GM19023 (cell line): ENCODE data around the gene DCPS.
"Not testable (repeated sequence)": the region's sequence is repeated elsewhere in the genome, so short reads cannot be mapped to it uniquely, and the experiment has no call there.

Experiments
- ATAC-seq: cut with Tn5 transposase; IDR thresholded peaks from one replicate; pipeline ENCODE4 v1.9.1; 2021; ENCODE audit warnings: mild to moderate bottlenecking, moderate library complexity; ENCODE audit not compliant: unreplicated experiment

The DCPS gene

DNA sequence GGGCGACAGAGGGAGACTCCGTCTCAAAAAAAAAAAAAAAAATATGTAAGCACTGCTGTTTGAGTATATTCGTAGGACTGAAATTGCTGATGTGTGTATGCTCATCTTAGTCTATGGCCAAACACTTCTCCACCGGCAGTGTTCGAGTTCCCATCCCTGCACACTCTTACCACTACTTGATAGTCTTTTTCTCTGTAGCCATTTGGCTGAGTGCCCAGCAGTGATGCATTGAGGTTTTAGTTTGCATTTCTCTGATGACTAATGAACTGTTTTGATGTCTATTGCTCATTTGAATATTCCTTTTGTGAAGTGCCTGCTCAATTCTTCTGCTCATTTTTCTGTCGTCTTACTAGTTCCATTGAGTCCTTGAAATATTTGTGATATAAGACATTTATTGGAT is 19.0 kb upstream of the DCPS start:
- ATAC-seq: peak; percentile 42

DNA sequence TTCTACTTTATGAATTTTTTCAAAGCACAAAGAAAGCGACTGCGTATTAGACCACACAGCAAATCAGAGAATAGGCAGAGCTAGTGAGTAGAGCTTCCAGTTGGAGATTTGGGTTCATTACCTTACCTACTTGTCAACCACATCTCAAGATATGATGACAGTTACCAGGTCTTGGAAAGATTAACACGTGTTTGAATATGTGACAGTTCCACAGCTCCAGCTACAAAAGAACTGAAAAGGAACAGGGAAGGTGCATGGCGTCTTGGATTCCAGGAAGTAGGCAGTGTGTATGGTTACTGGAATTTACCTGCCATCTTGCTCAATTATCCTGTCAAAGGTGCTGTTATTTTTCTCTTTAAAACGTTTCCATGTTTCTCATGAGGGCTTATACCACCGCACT is 15.6 kb upstream of the DCPS start:
- no peak for ATAC-seq

DNA sequence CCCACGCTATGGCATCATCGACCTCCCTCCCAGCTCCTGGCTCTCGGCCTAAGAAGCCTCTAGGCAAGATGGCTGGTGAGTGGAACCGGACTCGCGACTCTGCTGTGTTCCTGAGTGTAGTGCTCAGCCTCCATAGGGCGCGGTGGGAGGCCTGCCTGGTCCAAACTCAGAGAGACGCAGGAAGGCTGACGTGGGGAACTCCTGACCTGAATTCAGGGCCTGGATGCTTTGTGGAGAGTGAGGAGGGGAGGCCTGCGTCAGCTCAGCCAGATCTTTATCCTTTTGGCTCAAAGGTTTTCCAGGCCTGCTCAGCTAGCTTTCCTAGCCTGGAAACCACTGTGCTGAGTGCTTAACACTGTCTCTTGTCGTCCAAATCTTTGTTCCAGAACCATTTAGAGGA is 13.0 kb upstream of the DCPS start:
- ATAC-seq: no peak

DNA sequence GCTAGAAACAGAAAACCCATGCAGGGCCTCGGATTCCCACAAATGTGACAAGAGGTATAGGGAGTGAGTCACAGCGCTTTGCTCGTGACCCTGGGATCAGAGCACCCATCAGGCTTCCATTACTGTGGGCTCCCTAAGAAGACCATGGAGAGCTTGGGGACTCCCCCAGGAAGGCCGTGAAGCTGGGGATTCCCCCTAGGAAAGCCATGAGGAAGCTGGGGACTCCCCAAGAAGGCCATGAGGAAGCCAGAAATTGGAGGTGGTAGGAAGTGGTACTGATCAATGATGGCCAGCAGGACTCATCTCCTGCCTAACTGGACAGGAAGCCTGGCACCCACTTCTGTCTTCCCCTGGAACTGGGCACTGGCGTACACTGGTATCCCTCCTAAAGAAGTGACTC is 10.1 kb upstream of the DCPS start:
- no peak for ATAC-seq

DNA sequence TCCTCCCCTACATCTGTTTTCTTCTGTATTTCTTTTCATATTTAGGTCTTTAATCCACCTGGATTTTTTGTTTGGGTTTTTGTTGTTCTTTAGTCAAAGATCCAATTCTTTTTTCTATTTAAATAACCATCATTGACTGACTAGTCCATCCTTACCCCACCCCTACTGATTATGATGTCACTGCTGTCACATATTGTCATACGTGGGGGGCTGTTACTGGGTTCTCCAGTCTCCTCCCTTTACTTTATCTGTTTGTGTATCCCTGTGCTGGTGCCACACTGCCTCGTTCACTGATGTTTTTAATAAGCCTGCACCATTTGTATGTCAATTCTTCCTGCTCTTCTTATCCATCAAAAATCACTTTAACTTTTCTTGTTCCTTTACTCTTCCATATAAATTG is 6.9 kb upstream of the DCPS start:
- ATAC-seq: no peak

DNA sequence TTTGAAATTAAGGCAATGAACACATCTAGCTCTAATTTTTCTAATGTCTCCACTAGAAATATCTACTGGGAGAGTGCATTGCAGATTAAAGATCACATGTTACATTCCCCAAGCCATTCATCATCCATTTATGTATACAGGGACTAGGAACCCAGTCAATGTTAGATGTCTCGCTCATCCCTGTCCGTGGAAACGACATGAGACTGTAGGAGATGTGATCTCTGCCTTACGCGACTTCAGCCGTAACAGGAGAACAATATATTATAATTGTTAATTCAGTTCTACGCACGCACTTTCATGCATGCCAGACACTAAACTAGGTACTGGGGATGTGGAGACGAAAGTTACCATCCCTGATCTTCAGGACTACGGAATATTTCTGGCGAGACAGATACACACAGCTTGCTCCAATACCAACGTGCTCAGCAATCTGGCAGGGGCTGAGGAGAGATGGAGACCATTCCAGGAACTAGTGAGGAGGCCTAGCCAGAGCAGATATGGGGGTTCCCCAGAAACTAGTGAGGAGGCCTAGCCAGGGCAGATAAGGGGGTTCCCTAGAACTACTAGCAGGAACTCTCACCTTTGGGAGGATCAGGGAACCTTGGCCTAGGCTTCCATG is 706 bp downstream of the DCPS start:
- no peak for ATAC-seq

DNA sequence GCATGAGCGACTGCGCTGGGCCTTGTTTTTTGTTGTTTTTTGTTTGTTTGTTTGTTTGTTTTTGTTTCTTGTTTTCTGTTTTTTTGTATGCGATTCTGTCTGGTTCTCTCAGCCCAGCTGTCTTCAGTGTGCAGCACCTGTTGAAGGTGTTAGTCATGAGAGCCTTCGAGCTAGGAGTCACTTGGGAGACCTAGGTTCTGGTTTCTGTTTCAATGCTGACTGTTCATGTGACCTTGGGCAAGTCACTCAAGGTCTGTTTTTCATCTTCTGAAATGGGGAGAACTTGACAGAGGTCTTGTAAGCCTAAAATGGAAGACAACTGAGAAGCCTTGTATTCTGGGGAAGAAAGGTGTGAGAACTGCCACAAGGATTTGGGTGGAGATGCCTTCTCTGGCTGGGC is 1.8 kb downstream of the DCPS start:
- ATAC-seq: peak; percentile 57

DNA sequence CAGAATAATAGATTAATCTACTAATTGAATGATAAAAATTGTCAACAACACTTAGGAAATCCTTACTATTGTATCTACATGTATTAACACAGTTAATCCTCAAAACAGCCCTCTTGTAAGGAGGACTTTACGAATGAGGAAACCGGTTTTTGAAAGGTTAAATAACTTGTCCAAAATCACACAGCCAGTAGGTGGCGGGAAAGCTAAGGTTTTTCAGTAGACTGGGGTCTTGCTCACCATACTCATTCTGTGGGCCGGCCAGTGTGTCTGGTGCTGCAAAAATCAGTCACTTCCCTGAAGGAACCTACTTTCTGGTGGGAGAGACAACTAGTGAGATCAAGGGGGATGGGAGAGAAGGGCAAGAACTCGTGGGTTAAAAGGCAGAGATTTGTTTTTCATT is 3.8 kb downstream of the DCPS start:
- no peak for ATAC-seq

DNA sequence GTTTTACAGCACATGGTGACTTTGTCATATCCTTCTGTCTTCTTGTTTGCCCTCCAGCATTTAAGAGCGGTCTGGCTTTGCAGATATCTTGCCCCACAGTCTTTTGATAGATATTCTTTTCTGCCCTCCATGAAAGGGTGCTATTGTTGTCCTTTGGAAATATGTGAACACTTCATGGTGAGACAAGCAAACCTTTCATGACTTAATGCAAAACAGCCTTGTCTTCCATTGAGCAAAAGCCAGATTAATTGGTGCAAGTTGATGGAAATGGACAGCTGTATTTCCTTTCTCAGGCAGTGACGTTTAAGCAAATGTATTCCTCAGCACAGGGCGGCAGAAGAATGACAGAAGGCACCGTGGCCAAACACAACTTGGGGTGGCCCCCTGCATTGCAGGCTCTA is 4.4 kb downstream of the DCPS start:
- no peak for ATAC-seq

DNA sequence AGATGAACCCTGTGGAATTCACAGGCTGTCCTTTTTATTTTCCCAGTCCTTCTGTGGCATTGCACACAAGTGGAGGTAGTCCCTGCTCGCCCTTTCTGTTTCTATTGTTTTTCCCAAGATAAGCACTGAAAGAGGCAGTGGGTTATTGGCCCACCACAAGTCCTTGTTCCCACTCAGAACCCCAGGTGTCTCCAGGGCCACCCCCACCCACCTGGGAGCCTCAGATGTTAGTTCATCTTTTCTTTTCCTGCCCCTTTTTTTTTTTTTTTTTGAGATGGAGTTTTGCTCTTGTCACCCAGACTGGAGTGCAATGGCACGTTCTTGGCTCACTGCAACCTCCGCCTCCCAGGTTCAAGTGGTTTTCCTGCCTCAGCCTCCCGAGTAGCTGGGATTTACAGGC is 4.9 kb downstream of the DCPS start:
- ATAC-seq: not testable (repeated sequence)

DNA sequence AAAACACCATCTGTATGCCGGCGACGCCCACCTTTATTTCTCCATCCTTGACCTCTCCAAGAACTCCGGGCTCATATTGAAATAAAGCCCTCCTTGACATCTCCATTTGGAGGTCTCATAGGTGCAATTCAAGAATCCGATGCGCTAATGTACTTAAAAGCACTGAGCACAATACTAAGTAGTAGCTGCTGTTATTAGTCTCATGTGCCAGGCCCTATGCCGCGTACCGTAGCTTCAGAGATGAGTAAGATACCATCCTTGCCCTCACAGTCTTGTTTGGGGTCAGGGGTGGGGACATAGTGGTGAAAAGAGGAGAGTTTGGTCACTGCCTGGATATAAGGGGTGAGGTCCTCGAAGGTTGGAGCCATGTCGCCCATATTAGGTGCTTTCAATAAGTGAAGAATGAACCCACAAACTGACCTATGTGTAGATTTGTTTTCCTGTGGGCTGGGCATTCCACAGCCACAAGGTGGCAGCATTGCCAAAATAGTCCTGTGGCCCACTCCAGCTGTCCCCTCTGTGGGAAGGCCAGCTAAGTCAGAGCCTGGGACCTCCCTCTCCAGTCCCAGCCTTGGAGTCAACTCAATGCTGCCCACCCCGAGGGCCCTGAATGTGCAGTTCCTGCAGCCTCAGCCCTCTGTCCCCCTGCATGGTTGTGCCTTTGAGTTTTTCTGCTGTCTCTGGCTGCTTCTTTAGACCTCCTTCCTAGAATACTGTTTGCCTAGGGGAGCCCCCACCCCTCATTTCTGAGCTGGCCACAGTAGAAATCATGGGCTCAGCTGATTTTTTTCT is 6.5 kb downstream of the DCPS start:
- no peak for ATAC-seq

DNA sequence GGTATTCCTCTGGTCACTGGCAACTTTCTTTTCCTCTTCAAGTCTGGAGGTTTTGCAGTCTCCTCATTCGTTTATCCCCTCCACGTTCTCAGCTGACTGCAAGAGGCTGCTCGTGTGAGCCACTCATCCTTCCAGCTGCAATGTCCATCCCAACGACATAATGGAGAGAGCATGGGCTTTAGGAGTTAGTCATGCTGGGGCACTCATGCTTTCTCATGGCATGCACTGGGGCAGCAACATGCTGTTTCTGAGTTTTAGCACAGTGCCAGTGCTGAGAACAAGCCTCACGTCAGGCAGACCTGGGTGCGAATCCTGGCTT is 7.1 kb downstream of the DCPS start:
- ATAC-seq: no peak

DNA sequence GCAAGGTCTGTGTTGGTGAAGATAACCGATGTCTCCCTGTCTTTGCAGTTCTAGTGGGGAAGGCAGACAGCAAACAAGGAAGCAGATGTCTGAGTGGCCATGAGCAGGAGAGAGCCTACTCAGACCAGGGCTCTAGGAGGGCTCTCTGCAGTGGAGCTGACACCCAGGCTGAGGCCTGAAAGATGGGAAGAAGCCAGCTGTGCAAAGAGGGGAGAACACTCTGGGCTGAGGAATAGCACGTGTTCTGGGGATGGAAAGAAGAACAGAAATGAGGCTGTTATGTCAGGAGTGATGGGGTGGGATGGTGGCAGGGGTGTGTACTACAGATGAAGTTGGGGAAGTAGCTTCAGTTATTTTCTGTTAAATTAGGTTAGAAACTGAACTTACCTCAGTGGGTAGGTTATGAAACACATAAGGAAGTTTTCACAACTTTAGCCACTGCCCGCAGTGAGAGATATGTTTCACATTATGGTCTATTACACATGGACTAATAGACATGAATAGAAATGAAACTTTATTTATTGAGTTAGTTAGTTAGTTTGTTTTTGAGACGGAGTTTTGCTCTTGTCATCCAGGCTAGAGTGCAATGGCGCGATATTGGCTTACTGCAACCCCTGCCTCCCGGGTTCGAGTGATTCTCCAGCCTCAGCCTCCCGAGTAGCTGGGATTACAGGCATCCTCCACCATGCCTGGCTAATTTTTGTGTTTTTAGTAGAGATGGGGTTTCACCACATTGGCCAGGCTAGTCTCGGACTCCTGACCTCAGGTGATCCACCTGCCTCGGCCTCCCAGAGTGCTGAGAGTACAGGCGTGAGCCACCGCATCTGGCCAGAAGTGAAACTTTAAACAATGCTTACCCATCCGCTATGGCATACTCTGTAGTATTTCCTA is 7.8 kb downstream of the DCPS start:
- ATAC-seq: peak; percentile 65

DNA sequence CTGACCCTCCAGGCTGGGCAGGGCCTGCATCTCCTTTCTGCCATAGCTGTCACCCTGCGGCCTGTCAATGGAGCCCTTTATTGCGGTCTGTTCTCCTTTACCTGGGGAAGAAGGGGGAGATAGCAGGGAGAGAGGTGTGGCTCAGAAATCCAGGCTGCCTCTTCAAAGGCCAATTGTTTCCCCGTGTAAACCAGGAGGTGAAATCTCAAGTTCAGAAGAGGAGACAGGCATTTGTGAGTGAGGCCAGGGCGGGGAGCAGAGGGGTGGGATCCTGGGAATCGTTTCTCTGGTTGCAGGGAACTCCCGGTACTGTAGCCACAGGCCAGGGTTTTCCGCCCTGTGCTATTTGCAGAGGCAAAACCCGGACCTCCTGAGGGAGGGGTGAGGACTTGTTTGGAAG is 9.1 kb downstream of the DCPS start:
- ATAC-seq: no peak

DNA sequence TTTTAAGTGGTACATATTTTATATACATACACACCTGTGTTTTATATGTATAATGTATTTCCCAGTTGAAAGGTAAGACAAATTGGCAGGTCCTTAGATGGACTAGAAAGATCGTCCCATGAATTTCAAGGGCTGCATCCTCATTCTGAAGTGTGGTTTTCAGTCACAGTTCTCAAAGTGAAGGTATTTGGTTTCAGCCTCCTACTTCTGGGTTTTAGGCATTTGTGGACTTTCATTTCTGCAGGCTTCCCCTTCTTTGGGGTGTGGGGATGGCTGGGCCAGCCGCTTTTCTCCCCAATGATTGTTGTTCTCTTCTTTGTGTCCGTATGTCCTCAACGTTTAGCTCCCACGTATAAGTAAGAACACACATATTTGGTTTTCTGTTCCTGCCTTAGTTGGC is 10.0 kb downstream of the DCPS start:
- no peak for ATAC-seq

DNA sequence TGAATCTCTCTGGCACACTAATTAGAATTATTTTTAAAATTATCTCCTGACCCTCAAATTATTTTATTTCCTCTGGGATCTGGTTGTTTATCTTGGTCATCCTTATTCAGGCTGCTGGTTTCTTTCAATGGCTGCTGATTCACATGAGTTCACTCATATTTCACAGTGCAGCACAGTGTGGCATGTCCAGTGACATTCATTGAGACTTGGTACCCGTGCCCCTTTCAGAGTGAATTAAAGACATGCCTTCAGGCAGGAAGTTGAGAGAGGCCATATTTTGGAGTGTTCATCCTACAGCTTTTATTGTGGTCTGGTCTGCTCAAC is 13.5 kb downstream of the DCPS start:
- ATAC-seq: no peak

DNA sequence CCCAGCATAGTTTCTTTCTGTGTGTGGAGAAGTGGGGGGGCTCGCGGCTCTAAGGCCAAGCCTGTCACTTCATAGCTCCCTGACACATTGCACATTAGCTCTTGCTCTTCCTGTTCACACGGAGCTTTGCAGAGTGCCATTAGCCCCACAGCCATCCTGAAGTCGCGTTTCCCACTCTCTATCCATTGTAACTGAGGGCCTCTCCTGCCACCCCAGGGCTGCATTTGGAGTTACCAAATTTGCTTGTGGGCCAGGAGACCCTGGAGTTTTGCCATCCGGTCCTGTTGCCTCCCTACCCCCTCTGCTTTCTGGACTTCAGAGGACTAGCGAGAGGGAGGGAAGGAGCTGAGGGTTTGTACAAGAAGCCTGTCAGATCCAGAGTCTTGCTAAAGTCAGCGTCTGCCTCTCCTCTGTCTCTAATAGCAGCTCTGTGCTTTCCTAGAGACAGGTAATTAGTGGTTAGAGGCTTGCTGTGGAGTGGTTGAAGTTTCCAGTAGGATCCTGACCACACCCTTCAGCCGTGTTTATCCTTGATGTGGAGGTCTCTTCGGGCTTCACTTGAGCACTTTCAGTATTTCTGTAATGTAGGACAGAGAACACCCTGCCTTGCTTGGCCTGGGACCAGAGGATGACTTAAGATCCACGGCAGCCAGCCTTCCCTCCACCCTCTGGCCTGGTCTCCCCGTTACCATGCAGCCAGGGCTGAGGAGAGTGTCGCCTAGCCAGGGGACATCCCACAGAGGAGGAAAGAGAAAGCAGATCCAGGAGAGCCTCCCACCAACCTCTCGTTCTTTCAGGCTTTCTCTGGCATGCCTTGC is 14.1 kb downstream of the DCPS start:
- ATAC-seq: peak; percentile 39

DNA sequence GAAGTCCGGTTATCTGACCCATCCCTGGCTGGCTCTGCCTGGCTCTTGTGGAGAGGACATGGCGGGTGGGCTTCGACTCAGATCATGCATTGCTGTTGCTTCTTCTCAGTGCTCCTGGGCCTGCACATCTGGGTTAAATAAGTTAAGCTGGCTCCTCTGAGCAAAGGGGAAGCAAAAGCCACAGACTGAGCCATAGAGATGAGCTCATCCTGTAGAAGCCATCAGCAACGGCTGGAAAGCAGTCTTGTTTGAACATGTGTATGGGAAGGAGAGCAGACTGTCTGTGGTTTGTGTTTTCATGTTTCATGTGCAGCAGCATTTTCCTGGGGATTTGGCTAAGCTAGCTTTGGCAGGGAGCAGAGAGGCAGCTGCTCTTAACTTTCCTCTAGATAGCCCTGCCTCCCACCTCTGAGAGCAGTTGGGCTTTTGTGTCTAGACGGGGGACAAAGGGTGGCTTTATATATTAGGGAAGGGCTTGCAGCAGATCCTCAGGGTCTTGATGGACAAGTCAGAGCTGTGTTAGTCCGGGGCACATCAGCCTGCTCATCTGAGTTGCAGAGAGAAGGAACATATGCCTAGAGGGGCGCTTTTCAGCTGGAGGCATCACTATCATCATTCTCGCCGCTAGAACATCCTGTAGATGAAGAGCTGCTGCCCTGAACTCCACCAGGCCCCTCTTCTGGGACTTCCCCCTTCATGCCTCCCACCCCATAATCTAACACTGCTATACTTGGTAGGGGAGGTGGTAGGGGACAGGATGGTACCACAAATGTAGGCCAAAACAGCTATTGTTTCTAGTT is 14.9 kb downstream of the DCPS start:
- peak; percentile 86 for ATAC-seq

DNA sequence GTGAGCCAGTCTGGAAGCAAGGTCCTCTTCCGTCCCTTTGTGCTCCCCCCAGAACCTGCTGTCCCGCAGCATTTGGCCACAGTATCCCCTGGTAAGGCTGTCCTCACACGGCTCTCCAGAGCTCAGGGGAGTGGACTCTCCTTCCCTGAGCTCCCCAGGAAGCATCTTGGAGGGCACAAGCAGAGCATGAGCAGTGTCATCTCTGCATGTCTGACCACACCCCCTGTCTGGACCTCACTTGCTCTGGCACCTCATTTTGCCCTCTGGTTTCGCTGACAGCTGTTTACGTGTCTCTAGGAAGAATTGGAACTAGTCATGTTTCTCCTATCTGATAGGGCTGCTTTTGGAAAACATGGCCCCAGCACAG is 15.5 kb downstream of the DCPS start:
- no peak for ATAC-seq

DNA sequence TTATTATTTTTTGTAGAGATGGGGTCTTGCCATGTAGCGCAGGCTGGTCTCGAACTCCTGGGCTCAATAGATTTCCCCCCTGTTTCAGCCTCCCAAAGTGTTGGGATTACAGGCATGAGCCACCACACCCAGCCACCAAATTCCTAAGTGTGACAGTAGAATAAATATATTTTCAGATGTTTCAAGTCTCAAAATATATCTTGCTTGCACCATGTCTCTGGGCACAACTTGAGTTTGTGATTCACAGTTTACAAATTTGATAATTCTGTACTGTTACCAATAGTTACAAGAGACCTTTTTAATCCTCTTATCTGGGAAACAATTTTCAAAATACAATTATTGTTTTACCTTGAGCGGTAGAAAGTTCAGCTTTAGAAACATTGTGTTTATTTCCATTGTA is 19.1 kb downstream of the DCPS start:
- no peak for ATAC-seq
